HG03342 (cell line): ENCODE data around the gene RUSC2.
"Not testable (repeated sequence)": the region's sequence is repeated elsewhere in the genome, so short reads cannot be mapped to it uniquely, and the experiment has no call there.

Experiments used
- ATAC-seq: cut with Tn5 transposase; IDR thresholded peaks from one replicate; pipeline ENCODE4 v1.9.1; 2021; ENCODE audit warnings: mild to moderate bottlenecking, moderate library complexity; ENCODE audit not compliant: unreplicated experiment

The RUSC2 gene

GRCh38 chr9:35493119-35493518, 3.2 kb downstream of the RUSC2 start:
- ATAC-seq: not testable (repeated sequence)

GRCh38 chr9:35495984-35496383, 6.1 kb downstream of the RUSC2 start:
- no peak for ATAC-seq

DNA sequence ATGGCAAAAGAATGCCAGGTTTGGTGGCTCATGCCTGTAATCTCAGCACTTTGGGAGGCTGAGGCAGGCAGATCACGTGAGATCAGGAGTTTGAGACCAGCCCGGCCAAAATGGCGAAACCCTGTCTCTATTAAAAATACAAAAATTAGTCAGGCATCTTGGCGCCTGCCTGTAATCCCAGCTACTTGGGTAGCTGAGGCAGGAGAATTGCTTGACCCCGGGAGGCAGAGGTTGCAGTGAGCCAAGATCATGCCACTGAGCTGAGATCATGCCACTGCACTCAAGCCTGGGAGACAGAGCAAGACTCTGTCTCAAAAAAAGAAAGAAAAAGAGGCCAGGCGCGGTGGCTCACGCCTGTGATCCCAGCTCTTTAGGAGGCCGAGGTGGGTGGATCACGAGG, 8.3 kb downstream of the RUSC2 start:
- not testable (repeated sequence) for ATAC-seq

GRCh38 chr9:35499029-35499700, 9.3 kb downstream of the RUSC2 start:
- ATAC-seq: no peak

DNA sequence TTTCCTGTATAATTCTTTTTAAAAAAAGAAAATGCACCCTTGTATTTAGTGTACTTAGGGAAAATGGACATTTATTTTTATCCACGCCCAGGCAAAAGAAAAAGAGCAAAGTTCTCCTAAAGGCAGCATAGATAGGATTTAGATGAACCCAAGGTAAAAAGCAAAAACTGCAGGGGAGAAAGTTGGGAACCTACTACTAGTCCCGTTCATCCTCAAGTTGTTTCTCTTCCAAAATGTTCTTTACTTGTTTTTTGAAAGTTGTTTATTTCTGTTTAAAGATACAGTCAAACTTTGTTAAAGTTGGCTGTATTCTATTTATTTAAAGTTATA, 9.8 kb downstream of the RUSC2 start:
- no peak for ATAC-seq

DNA sequence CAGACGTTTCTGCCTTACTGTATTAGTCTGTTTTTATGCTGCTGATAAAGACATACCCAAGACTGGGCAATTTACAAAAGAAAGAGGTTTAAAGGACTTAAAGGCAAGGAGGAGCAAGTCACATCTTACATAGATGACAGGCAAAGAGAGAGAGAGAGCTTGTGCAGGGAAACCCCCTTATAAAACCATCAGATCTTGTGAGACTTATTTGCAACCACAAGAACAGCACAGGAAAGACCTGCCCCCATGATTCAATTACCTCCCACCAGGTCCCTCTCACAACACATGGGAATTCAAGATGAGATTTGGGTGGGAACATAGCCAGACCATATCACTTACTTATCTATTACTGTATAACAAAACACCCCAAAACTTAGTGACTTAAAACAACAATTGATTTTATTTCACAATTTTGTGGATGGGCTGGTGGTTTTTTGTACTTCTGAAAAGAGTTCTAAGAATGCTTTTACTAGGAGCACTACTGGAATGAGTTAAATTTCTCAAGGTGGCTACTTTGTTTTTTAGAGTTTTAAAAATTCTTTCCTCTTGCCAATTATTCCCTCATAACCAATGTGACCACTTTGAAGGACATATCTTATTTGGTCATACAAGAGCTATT, 10.3 kb downstream of the RUSC2 start:
- ATAC-seq: no peak

- ATAC-seq: no peak
Measured at GRCh38 chr9:35501946-35502345, 12.0 kb downstream of the RUSC2 start.

DNA sequence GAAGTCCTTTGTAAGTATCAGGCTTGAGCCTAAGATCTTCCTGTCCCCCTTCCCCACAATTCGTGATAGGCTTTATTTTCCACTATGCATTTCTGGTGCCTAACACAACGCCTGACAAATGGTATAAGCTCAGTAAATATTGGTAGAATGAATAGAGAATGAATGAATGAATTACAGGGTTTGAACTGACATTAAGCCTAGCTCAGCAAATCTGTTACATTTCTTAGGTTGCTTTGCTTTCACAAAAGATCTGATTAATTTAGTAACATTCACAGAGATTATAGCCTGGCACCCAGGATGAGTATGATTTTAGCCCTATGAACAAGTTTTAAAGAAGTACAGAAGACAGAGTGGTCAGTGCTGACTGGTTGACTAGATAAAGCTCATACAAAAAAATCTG, 16.4 kb downstream of the RUSC2 start:
- no peak for ATAC-seq

GRCh38 chr9:35508069-35508468, 18.2 kb downstream of the RUSC2 start:
- ATAC-seq: no peak

- ATAC-seq: no peak
Measured at GRCh38 chr9:35510383-35510753, 20.5 kb downstream of the RUSC2 start.

- no peak for ATAC-seq
Measured at GRCh38 chr9:35510754-35511428, 21.0 kb downstream of the RUSC2 start.

- no peak for ATAC-seq
Measured at GRCh38 chr9:35511453-35511852, 21.5 kb downstream of the RUSC2 start.

GRCh38 chr9:35515766-35516165, 25.9 kb downstream of the RUSC2 start:
- ATAC-seq: no peak

- ATAC-seq: no peak
Measured at GRCh38 chr9:35516479-35516878, 26.6 kb downstream of the RUSC2 start.

- ATAC-seq: no peak
Measured at GRCh38 chr9:35517131-35517530, 27.2 kb downstream of the RUSC2 start.

GRCh38 chr9:35517552-35518224, 27.8 kb downstream of the RUSC2 start:
- no peak for ATAC-seq

DNA sequence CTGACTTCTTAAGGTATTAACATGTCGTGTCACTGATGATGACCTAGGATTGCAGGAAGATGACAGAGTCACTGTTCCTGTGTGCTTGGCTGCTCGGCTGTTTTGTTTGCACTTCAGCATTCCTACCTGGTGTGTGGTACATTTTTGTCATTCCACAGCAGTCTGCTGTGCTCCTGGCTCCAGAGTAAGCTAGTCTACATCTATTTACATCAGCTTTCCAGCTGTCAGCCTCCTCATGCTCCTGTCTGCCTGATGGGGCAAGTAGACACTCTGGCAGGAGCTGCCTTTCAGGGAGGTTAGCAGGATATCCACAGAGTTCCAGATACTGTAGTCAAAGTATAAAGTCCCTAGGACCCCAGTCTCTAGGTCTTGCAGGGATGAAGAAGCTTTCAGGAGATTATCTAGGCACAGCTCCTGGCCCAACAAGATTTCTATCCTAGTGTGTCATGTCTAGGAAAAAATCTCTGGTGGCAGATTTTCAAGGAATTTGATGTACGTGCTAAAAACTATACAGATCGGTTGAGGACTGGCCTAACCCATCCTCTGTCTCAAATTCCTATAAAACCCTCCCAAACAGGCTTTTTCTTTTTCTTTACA, 28.4 kb downstream of the RUSC2 start:
- no peak for ATAC-seq

DNA sequence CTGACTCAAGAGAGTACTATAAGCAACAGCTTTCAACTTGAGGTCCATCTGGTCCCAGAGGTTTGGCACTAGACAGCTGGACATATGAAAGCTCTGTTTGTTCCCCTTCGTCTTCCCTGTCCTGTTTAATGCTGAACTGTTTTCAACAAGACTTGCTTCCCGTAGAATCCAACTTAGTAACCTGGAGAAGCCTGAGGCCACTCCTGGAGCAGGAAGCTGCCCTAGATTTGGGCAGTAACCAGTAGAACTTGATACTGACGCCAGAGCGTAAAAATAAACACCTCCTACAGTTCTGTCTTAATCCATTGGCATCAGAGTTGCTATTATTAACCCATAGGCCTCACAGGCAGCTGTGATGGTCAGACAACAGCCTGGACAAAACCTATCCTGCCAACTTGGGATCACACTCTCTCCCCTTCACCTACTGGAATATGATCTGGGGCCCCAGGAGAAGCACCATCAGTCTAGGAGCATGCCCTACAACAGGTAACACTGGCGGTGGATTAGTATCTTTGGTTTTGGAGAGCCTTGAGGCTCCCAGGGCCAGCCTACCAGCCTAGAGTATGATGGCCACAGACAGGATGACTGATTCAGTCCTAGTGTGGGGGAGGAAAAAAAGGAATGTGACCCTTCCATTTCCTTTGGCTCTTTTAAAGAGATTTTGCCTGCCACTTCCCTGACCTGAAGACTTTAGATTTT, 29.2 kb downstream of the RUSC2 start:
- no peak for ATAC-seq

DNA sequence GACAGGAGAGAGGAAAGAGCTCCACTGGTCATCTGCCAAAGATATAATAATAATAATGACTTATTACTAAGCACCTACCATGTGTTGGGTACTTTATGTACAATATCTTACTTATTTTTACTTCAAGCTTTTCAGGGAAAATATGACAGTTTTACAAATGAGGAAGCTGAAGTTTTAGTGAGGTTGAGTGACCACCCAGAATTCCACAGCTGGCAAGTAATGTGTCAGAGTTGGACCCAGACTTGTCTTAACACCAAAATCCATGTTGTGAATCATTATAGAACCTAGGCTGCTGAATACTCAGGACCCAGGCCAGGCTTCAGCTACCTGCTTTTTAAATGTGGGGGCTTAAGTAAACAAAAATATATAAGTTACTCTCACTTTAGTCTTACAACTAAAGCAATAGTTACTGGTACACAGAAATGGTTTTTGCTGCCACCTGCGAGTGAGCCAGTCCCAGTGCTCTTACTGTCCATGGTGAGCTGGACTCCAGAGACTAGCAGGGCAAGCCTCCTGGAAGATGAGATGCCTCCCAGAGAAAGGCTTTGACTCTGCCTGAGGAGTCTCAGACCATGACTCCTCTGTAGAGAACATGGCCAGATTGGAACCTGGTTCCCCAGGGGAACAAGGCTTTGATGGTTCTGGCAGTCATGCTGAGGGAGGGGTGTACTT, 29.9 kb downstream of the RUSC2 start:
- no peak for ATAC-seq

- no peak for ATAC-seq
Measured at GRCh38 chr9:35520364-35520710, 30.4 kb downstream of the RUSC2 start.

- ATAC-seq: no peak
Measured at GRCh38 chr9:35521708-35522107, 31.8 kb downstream of the RUSC2 start.
